ENCODE measurements around the gene ERAL1. TPM values are rescaled to one million over a fixed set of nuclear protein-coding genes. Genes with fewer than 3 reads are reported as not detected.

Gene ERAL1
- total and polyA plus RNA-seq, 2 of the 8 experiments (the other 6 are each of a cell fraction or from before 2014, with no cell fraction given): 67.8 to 122 TPM

- no peak overlapping the region for H2BK20ac ChIP-seq (ENCODE audit: low read length)
- H3K14ac ChIP-seq (ENCODE audit: insufficient read length): no peak overlapping the region
- no peak overlapping the region for H2AFZ ChIP-seq (ENCODE audit: low read length)
- H3K27me3 ChIP-seq (replicated peaks in 1 of 4; ENCODE audit: control insufficient read depth in 3 of 4, extremely low read depth in 1 of 4, insufficient read depth in 3 of 4, low read length in 3 of 4): no peaks in the 10 kb centered on the region
- peaks cover 8% of the 10 kb centered on the region; the same call in 1 of the 2 replicates for H3K23me2 ChIP-seq (ENCODE audit: low read depth, low read length)
- H3K9ac ChIP-seq (replicated peaks in 1 of 4; ENCODE audit: extremely low read depth in 1 of 4, low read depth in 3 of 4, low read length in 3 of 4): no peak overlapping the region
- H3K18ac ChIP-seq (ENCODE audit: extremely low read depth, low read length): no peak overlapping the region
- no peak for DNase-seq (ENCODE audit: low read depth in 1 of 2, low spot score in 2 of 2)
- no peak overlapping the region for H4K5ac ChIP-seq (ENCODE audit: insufficient read length, low read depth, low read length)
- no peak overlapping the region for H3K23ac ChIP-seq (ENCODE audit: insufficient read length)
- no peak overlapping the region for H2BK12ac ChIP-seq (ENCODE audit: low read depth, low read length)
- H2AK5ac ChIP-seq (ENCODE audit: low read depth, low read length): no peak overlapping the region
- no peak overlapping the region for H2BK120ac ChIP-seq (replicated peaks; ENCODE audit: low read depth, low read length)
- no peak overlapping the region for H3K4me2 ChIP-seq (ENCODE audit: insufficient read depth in 1 of 2, low read depth in 2 of 2, low read length in 2 of 2)
- H2BK15ac ChIP-seq (ENCODE audit: low read length): no peak overlapping the region
- no peak for FAIRE-seq
- no peak overlapping the region for H3K27ac ChIP-seq (ENCODE audit: low read depth, low read length)
- H4K8ac ChIP-seq (ENCODE audit: extremely low read depth, insufficient read depth, low read length): no peak overlapping the region; the same call in 1 of the 2 replicates
- H3K4ac ChIP-seq (replicated peaks; ENCODE audit: insufficient read length, low read depth, low read length): no peak overlapping the region
- H2BK5ac ChIP-seq (ENCODE audit: low read depth, low read length): no peak overlapping the region
- H3K79me1 ChIP-seq (ENCODE audit: low read depth, low read length): no peaks in the 10 kb centered on the region; the same call in 1 of the 2 replicates
- no peak overlapping the region for H3K4me3 ChIP-seq (ENCODE audit: extremely low read depth in 1 of 4, insufficient read depth in 2 of 4, low read depth in 3 of 4, low read length in 4 of 4)
- ChIA-PET CTCF (ENCODE audit: partially characterized antibody) (interaction anchor here (1.6 to 9.6 kb wide), 5 partner anchors 17 to 210 kb away, joined by 4 to 123 read pairs (median 15); partner anchors contain the start of gene TLCD1), POLR2A (ENCODE audit: partially characterized antibody) (interaction anchor here (0.6 to 7.7 kb wide), 8 partner anchors 8 to 180 kb away, joined by 3 to 71 read pairs (median 4); partner anchors contain the start of genes FLOT2, NEK8, PHF12 and TLCD1)
- peaks cover 0 to 9% (median 7%) of the 10 kb centered on the region in 4 experiments; a peak in 6 of 7 replicates for H3K4me1 ChIP-seq (replicated peaks in 1 of 4; ENCODE audit: control insufficient read depth in 3 of 4, insufficient read depth in 4 of 4, low read length in 3 of 4)
- peaks cover 2 to 12% of the 10 kb centered on the region in 2 experiments for H4K20me1 ChIP-seq (replicated peaks in 1 of 2; ENCODE audit: control insufficient read depth in 1 of 2, insufficient read depth in 2 of 2, low read length in 2 of 2)
- peaks cover 0 to 3% of the 10 kb centered on the region in 2 experiments; a peak in 1 of 4 replicates for H3K79me2 ChIP-seq (ENCODE audit: control insufficient read depth in 1 of 2, insufficient read depth in 2 of 2, low read length in 2 of 2)
- peaks cover 40 to 57% (median 51%) of the 10 kb centered on the region in 4 experiments for H3K36me3 ChIP-seq (ENCODE audit: control insufficient read depth in 2 of 4, insufficient read depth in 4 of 4, low read length in 3 of 4)
- no peak overlapping the region for H3K56ac ChIP-seq (replicated peaks; ENCODE audit: insufficient read length, low read depth, low read length)
- WGBS, 2 experiments (ENCODE audit: extremely low coverage in 1 of 2, insufficient coverage in 1 of 2, insufficient read length in 1 of 2, insufficient replicate concordance in 2 of 2, low coverage in 1 of 2, low lambda C conversion rate in 2 of 2, missing lambda C conversion rate in 1 of 2): 91% methylated on average over 9 of the region's 9 CpGs; no CpG with 5 or more reads in 1 of the 2 experiments
- no peaks in the 10 kb centered on the region for H3K9me3 ChIP-seq (ENCODE audit: insufficient read depth in 2 of 2, low read depth in 1 of 2, low read length in 1 of 2)
- H4K91ac ChIP-seq (replicated peaks; ENCODE audit: insufficient read length, low read length): no peak overlapping the region
Observed at GRCh38 chr17:28906276-28906675, 51.5 kb downstream of the ERAL1 start.

Data from H1 (cell line).